Suprapubic skin (tissue), 4 donors: Measurements from ENCODE around the gene PI4KB. TPM values are rescaled to one million over a fixed set of nuclear protein-coding genes. Genes with fewer than 3 reads are reported as not detected.
"Not testable (repeated sequence)": the region's sequence is repeated elsewhere in the genome, so short reads cannot be mapped to it uniquely, and the experiment has no call there.

Experiments used
- DNase-seq, 2 donors: peaks; one replicate each; pipeline ENCODE4 v3.0.0-alpha.2; 2019; ENCODE audit warnings: low spot score in 2 of 2
- H3K27ac ChIP-seq: fragments of 200-600 bp; sonication (generic); one replicate; pipeline ENCODE4 v1.5.1; 2019
- H3K27me3 ChIP-seq: fragments of 200-600 bp; sonication (generic); one replicate; pipeline ENCODE4 v1.5.1; 2019
- H3K36me3 ChIP-seq: fragments of 200-600 bp; sonication (generic); one replicate; pipeline ENCODE4 v1.5.1; 2019
- H3K4me1 ChIP-seq: fragments of 200-600 bp; sonication (generic); one replicate; pipeline ENCODE4 v1.5.1; 2019
- H3K4me3 ChIP-seq: fragments of 200-600 bp; sonication (generic); one replicate; pipeline ENCODE4 v1.5.1; 2019; ENCODE audit warnings: mild to moderate bottlenecking
- H3K9me3 ChIP-seq: fragments of 200-600 bp; sonication (generic); one replicate; pipeline ENCODE4 v1.5.1; 2019
- CTCF ChIP-seq, 2 donors: fragments of 200-600 bp in 1 of 2; fragments of 450-650 bp in 1 of 2; sonication (generic) in 1 of 2; IDR thresholded peaks; one replicate each; pipeline ENCODE4 v1.5.1; 2016 to 2019; ENCODE audit warnings: antibody characterized with exemption in 2 of 2, mild to moderate bottlenecking in 1 of 2, moderate library complexity in 1 of 2
- EP300 ChIP-seq: sonication (generic); formaldehyde crosslinking; IDR thresholded peaks from one replicate; pipeline ENCODE4 v1.6.1; 2017; ENCODE audit warnings: antibody characterized with exemption
- POLR2A ChIP-seq, 2 donors: fragments of 450-650 bp; IDR thresholded peaks; one replicate each; pipeline ENCODE4 v1.6.1; 2017; ENCODE audit warnings: antibody characterized with exemption in 2 of 2, mild to moderate bottlenecking in 2 of 2, moderate library complexity in 2 of 2
- POLR2AphosphoS5 ChIP-seq, 3 donors: sonication (generic); formaldehyde crosslinking; IDR thresholded peaks; one replicate each; pipeline ENCODE4 v1.6.1; 2017; ENCODE audit warnings: antibody characterized with exemption in 3 of 3
- WGBS: methylation state at CpG from one replicate; pipeline ENCODE4 v1.1.5; 2018; 5-methylcytosine and 5-hydroxymethylcytosine counted together
- total RNA-seq, 4 donors: library from RNA; depleted of rRNA; stranded (reverse); fragments of >200 nt; gene quantifications; one replicate each; pipeline ENCODE4 v1.1.0, GENCODE V29; 2016

Gene PI4KB
- total RNA-seq, 4 donors from 2014 or later, result 50.0 to 102 (median 60.3) TPM

- no peak overlapping the region for H3K4me3 ChIP-seq
- H3K36me3 ChIP-seq, result no peaks in the 10 kb centered on the region
- H3K27me3 ChIP-seq, result no peaks in the 10 kb centered on the region
- 93% methylated on average over 6 of the region's 6 CpGs for WGBS
- no peak for DNase-seq
- H3K4me1 ChIP-seq, result peaks cover 8% of the 10 kb centered on the region
- no peaks in the 10 kb centered on the region for H3K9me3 ChIP-seq
- no peak for TF ChIP-seq POLR2A (IDR thresholded peaks at IDR 0.05)
- no peak for TF ChIP-seq CTCF (IDR thresholded peaks at IDR 0.05)
- no peak for TF ChIP-seq EP300
- TF ChIP-seq POLR2AphosphoS5 (IDR thresholded peaks at IDR 0.05), result no peak
- no peak overlapping the region for H3K27ac ChIP-seq
These were observed 25.0 kb upstream of the PI4KB start for GRCh38 chr1:151352021-151352718.

DNA sequence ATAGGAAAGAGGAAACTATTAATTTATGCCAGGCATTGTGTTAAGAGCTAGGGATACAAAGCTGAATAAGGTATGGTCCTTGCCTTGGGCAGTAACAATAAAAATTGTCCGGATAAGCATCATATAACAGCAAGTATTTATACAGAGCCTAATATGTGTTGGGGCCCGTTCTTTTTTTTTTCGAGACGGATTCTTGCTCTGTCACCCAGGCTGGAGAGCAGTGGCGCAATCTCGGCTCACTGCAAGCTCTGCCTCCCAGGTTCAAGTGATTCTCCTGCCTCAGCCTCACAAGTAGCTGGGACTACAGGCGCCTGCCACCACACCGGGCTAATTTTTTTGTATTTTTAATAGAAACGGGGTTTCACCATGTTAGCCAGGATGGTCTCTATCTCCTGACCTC lies 23.1 kb upstream of the PI4KB start:
- not testable (repeated sequence) for DNase-seq, H3K9me3 ChIP-seq, H3K27me3 ChIP-seq, H3K36me3 ChIP-seq, H3K27ac ChIP-seq, H3K4me3 ChIP-seq
- 86% methylated on average over 9 of the region's 9 CpGs for WGBS
- peaks cover 20% of the 10 kb centered on the region for H3K4me1 ChIP-seq

- H3K4me3 ChIP-seq, result peak overlapping the region; percentile 78
- H3K4me1 ChIP-seq, result peaks cover 20% of the 10 kb centered on the region
- no peak for DNase-seq
- WGBS, result 30% methylated on average over 12 of the region's 12 CpGs
- peaks cover 22% of the 10 kb centered on the region for H3K36me3 ChIP-seq
- peak; percentile 7 for TF ChIP-seq EP300
- no peak for TF ChIP-seq POLR2A (IDR thresholded peaks at IDR 0.05)
- H3K9me3 ChIP-seq, result no peaks in the 10 kb centered on the region
- H3K27ac ChIP-seq, result peak overlapping the region; percentile 89
- no peaks in the 10 kb centered on the region for H3K27me3 ChIP-seq
These were observed 20.5 kb upstream of the PI4KB start for GRCh38 chr1:151347523-151348246.

GRCh38 chr1:151346769-151347522 lies 19.7 kb upstream of the PI4KB start, which contains the start of gene RFX5:
Gene RFX5, minus strand, starts transcription at chr1:151347252. Its CDS starts 932 bp downstream, at chr1:151346320.
- WGBS, result under 1% methylated on average over 38 of the region's 38 CpGs
- peak within 1 kb of the TSS; percentile 89 for H3K27ac ChIP-seq
- peaks cover 29% of the 10 kb centered on the region for H3K36me3 ChIP-seq
- H3K27me3 ChIP-seq, result no peaks in the 10 kb centered on the region
- peak within 1 kb of the TSS; percentile 78 for H3K4me3 ChIP-seq
- TF ChIP-seq CTCF (IDR thresholded peaks at IDR 0.05) (no peak), EP300 (no peak), POLR2A (IDR thresholded peaks at IDR 0.05) (peak in 1 of 2 donors; percentile 48), POLR2AphosphoS5 (IDR thresholded peaks at IDR 0.05) (peak in 1 of 3 donors; percentile 32)
- no peaks in the 10 kb centered on the region for H3K9me3 ChIP-seq
- H3K4me1 ChIP-seq, result peaks cover 20% of the 10 kb centered on the region
- DNase-seq, result peak; percentile 96

GRCh38 chr1:151346082-151346768 lies 19.0 kb upstream of the PI4KB start:
- 68% methylated on average over 7 of the region's 7 CpGs for WGBS
- Histone ChIP-seq H3K36me3 (peaks cover 34% of the 10 kb centered on the region), H3K27ac (peak overlapping the region; percentile 89), H3K27me3 (no peaks in the 10 kb centered on the region), H3K4me1 (peaks cover 20% of the 10 kb centered on the region), H3K9me3 (no peaks in the 10 kb centered on the region), H3K4me3 (peak overlapping the region; percentile 78)
- DNase-seq, result no peak
- TF ChIP-seq CTCF (IDR thresholded peaks at IDR 0.05) (no peak), EP300 (no peak), POLR2AphosphoS5 (IDR thresholded peaks at IDR 0.05) (no peak), POLR2A (IDR thresholded peaks at IDR 0.05) (no peak)
